Endothelial cell of umbilical vein (primary cell): ENCODE results near the gene LZIC. TPM values are rescaled to one million over a fixed set of nuclear protein-coding genes. Genes with fewer than 3 reads are reported as not detected.
A peak's percentile ranks its signal among the peaks of the same experiment; 100 is the strongest.

Experiments used
- BruUV-seq: library from RNA; stranded (reverse); fragments of 400-500 nt; replicated peaks from 2 replicates; lab custom pipeline; 2021; lab: Mats Ljungman, UMichigan
- CTCF ChIA-PET: fragments of 300-600, 350-600 bp; sonication (Branson Sonifier 250); formaldehyde crosslinking; loops from one replicate; lab custom pipeline; 2021; ENCODE audit warnings: antibody characterized with exemption, inconsistent platforms; lab: Charles Lee
- POLR2A ChIA-PET: fragments of 300-600, 350-600 bp; sonication (Branson Sonifier 250); formaldehyde crosslinking; loops from one replicate; lab custom pipeline; 2021; ENCODE audit warnings: antibody characterized with exemption, inconsistent platforms; lab: Charles Lee
- DNase-seq: peaks from one replicate; pipeline ENCODE4 v3.0.0-alpha.2; 2011; ENCODE audit warnings: low read depth, low spot score
- FAIRE-seq: peaks from 2 replicates; lab custom pipeline; 2011; peaks lifted over from hg19 to GRCh38; lab: Jason Lieb, UNC
- H2AFZ ChIP-seq: 2 replicates; pipeline ENCODE4 v1.6.0; 2012; ENCODE audit warnings: low read depth, low read length, control low read depth, inconsistent platforms
- H3K27ac ChIP-seq: 2 replicates; pipeline ENCODE4 v1.5.1; 2011; ENCODE audit warnings: low read depth, mild to moderate bottlenecking, control low read depth, low read length, moderate library complexity; ENCODE audit not compliant: insufficient read depth
- H3K27me3 ChIP-seq, 2 experiments: 2 replicates each; pipeline versions ENCODE4 v1.6.0 to v1.6.1; 2011; ENCODE audit warnings: low read length in 2 of 2, mixed read lengths in 1 of 2; ENCODE audit not compliant: control insufficient read depth in 2 of 2, insufficient read depth in 2 of 2
- H3K36me3 ChIP-seq, 2 experiments: 2 replicates in 1 of 2; 3 replicates in 1 of 2; pipeline ENCODE4 v1.5.1; 2011; ENCODE audit warnings: low read length in 2 of 2, mild to moderate bottlenecking in 1 of 2, moderate library complexity in 1 of 2; ENCODE audit not compliant: control insufficient read depth in 2 of 2, insufficient read depth in 2 of 2; ENCODE audit errors: extremely low read depth in 1 of 2
- H3K4me1 ChIP-seq: 3 replicates; pipeline ENCODE4 v1.5.1; 2011; ENCODE audit warnings: mild to moderate bottlenecking, low read length; ENCODE audit not compliant: control insufficient read depth, insufficient read depth; ENCODE audit errors: extremely low read depth
- H3K4me2 ChIP-seq: 2 replicates; pipeline ENCODE4 v1.6.1; 2011; ENCODE audit warnings: low read length, control low read depth, mixed read lengths; ENCODE audit not compliant: insufficient read depth
- H3K4me3 ChIP-seq, 3 experiments: fragments of 200-600 bp in 1 of 3; sonication (generic), shearing (Covaris generic) in 1 of 3; replicated peaks in 1 of 3; 2 replicates each; pipeline ENCODE4 v1.5.1; 2011 to 2016; ENCODE audit warnings: control low read depth in 3 of 3, low read length in 3 of 3, mild to moderate bottlenecking in 2 of 3, inconsistent platforms in 1 of 3, low read depth in 1 of 3, moderate library complexity in 1 of 3; ENCODE audit not compliant: insufficient read depth in 1 of 3
- H3K79me2 ChIP-seq: 2 replicates; pipeline ENCODE4 v1.6.0; 2012; ENCODE audit warnings: low read length, inconsistent platforms; ENCODE audit not compliant: control insufficient read depth, insufficient read depth
- H3K9ac ChIP-seq: replicated peaks from 2 replicates; pipeline ENCODE3; 2011; ENCODE audit warnings: low read length, control low read depth; ENCODE audit not compliant: insufficient read depth; ENCODE audit errors: extremely low read depth
- H3K9me1 ChIP-seq: replicated peaks from 3 replicates; pipeline ENCODE4 v1.6.0; 2011; ENCODE audit warnings: mild to moderate bottlenecking, low read length; ENCODE audit not compliant: control insufficient read depth, insufficient read depth; ENCODE audit errors: extremely low read depth
- H3K9me3 ChIP-seq: replicated peaks from 2 replicates; pipeline ENCODE4 v1.5.1; 2012; ENCODE audit warnings: low read length, inconsistent platforms; ENCODE audit not compliant: control insufficient read depth, insufficient read depth
- H4K20me1 ChIP-seq: replicated peaks from 2 replicates; pipeline ENCODE3; 2011; ENCODE audit warnings: mild to moderate bottlenecking, low read length; ENCODE audit not compliant: control insufficient read depth, insufficient read depth; ENCODE audit errors: extremely low read depth
- EZH2 ChIP-seq: IDR thresholded peaks from 2 replicates; pipeline ENCODE4 v1.6.1; 2012; ENCODE audit warnings: borderline replicate concordance, low read depth, mild to moderate bottlenecking, moderate library complexity, low read length, inconsistent platforms; ENCODE audit not compliant: severe bottlenecking
- FOS ChIP-seq: IDR thresholded peaks from 2 replicates; pipeline ENCODE4 v1.6.1; 2011; ENCODE audit warnings: mild to moderate bottlenecking, low read length, moderate library complexity, borderline replicate concordance; ENCODE audit not compliant: insufficient read depth
- GATA2 ChIP-seq: IDR thresholded peaks from 2 replicates; pipeline ENCODE4 v1.7.0; 2011; ENCODE audit warnings: low read depth, mild to moderate bottlenecking, moderate library complexity, mixed read lengths, low read length; ENCODE audit not compliant: insufficient read length, insufficient read depth
- JUN ChIP-seq: IDR thresholded peaks from 2 replicates; pipeline ENCODE4 v1.6.1; 2011; ENCODE audit warnings: borderline replicate concordance, low read depth; ENCODE audit not compliant: insufficient read length, insufficient read depth
- MYC ChIP-seq: IDR thresholded peaks from one replicate; pipeline ENCODE4 v1.6.1; 2011; ENCODE audit warnings: mild to moderate bottlenecking, low read depth, low read length
- POLR2A ChIP-seq: IDR thresholded peaks from 2 replicates; pipeline ENCODE4 v1.6.1; 2012; ENCODE audit warnings: low read depth, mild to moderate bottlenecking, control low read depth, low read length
- POLR2AphosphoS5 ChIP-seq: IDR thresholded peaks from 2 replicates; pipeline ENCODE4 v1.6.1; 2012; ENCODE audit warnings: low read depth, mild to moderate bottlenecking, control low read depth, low read length, moderate library complexity; ENCODE audit not compliant: insufficient read depth
- dilution Hi-C: fragments of 300-500 bp; cut with MboI; formaldehyde crosslinking; loops from one replicate; pipeline ENCODE4 v1.15.0; 2019; ENCODE audit warnings: low sequenced_read_pairs; ENCODE audit not compliant: extremely low pct_ligation_motif_present
- intact Hi-C: fragments of 100-400 bp; cut with micrococcal nuclease; formaldehyde crosslinking; loops from one replicate; pipeline ENCODE4 v1.10.0; 2022
- polyA plus RNA-seq, 4 experiments: library from polyadenylated mRNA; depleted of rRNA in 3 of 4; stranded (reverse) in 3 of 4; unstranded in 1 of 4; fragments of >200 nt; gene quantifications; 2 replicates each; pipeline versions ENCODE4 v1.2.1 to v1.2.3, GENCODE V29; 2011 to 2012; ENCODE audit warnings: missing spikeins in 1 of 4
- total RNA-seq: library from RNA; stranded (reverse); gene quantifications from 2 replicates; pipeline ENCODE4 v1.2.3, GENCODE V29; 2021
- TF ChIP-seq, protein P1 (sequence below): IDR thresholded peaks from 2 replicates; pipeline ENCODE4 v1.6.1; 2011; ENCODE audit not compliant: insufficient read depth, insufficient read length
- TF ChIP-seq, protein P2 (sequence below), 2 donors: IDR thresholded peaks; 1 replicate in 1 of 2; 2 replicates in 1 of 2; pipeline ENCODE4 v1.5.1; 2011; ENCODE audit warnings: low read length in 2 of 2, mild to moderate bottlenecking in 2 of 2, moderate library complexity in 2 of 2, control low read depth in 1 of 2, inconsistent platforms in 1 of 2, low read depth in 1 of 2; ENCODE audit not compliant: insufficient read depth in 1 of 2; ENCODE audit errors: extremely low read depth in 1 of 2

Gene LZIC
- total and polyA plus RNA-seq, 2 donors (not counting 3 experiments of a cell fraction or from before 2014, with no cell fraction given): 3.7 to 23.4 TPM

DNA sequence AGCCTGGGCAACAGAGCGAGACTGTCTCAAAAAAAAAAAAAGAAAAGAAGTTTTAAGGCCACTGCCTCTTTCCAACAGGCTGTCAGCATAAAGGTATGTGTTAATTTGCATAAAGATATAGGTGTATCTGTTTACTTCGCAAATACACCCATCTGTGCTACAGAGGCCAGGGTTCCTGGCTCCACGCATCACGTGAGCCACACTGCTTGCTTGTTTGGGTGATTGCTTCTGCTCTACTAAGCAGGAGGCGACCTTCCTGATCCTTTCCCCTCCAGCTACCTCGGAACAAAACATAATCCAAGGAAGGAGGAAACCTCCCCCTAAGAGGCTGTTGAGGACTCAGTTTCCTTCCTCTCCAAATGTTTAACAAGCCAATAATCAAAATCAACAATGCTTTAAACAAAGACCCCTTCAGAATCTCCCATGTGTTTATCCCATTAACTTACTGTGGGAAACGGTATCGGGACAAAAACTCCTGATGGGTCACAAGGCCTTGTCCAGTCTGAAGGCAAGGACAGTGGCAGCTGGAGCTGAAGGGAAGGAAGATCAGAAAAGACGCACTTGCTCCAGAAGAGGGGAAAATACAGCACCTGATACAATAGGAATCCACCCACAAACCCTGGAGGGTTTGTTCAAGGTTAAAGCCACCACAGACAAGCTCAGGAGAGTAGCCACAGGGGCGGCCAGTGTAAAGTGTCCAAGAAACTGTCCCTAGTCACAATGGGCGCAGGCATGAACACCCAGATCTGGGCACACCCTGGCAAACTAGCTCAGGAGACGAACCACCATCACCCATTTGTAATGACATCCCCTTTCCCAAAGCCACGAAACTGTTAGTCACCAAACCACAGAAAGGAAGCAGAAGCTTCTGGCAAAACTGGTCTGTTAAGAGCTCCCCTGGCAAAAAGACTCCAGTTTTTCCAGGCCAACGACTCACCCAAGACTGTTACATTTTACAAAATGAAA lies 50.3 kb downstream of the LZIC start:
- ChIA-PET CTCF (interaction anchor here (1.1 to 4.8 kb wide), 6 partner anchors 18 to 142 kb away, joined by 4 to 29 read pairs (median 6); partner anchors contain the start of genes CTNNBIP1, LZIC and NMNAT1), POLR2A (interaction anchor here (0.6 to 1.2 kb wide), 2 partner anchors 18 to 51 kb away, joined by 3 to 4 read pairs; partner anchors contain the start of genes LZIC and NMNAT1)
- Histone ChIP-seq H3K4me3 (peak overlapping the region in 1 of 3 experiments; percentile 7), H3K27me3 (no peaks in the 10 kb centered on the region), H3K9me1 (no peaks in the 10 kb centered on the region), H3K27ac (peak overlapping the region; percentile 82), H2AFZ (peak overlapping the region; percentile 78), H3K9me3 (no peaks in the 10 kb centered on the region), H3K4me2 (peak overlapping the region; percentile 50), H3K79me2 (no peaks in the 10 kb centered on the region), H4K20me1 (no peaks in the 10 kb centered on the region), H3K4me1 (peaks cover 43% of the 10 kb centered on the region), H3K9ac (peak overlapping the region; percentile 5), H3K36me3 (no peaks in the 10 kb centered on the region)
- FAIRE-seq: peak; percentile 75
- TSS peak; percentile 28 for BruUV-seq
- peak; percentile 45 for TF ChIP-seq FOS
- TF ChIP-seq JUN: no peak
- TF ChIP-seq POLR2A: peak; percentile 15
- intact Hi-C loops: no loop called here
- peak; percentile 59 for DNase-seq
- dilution Hi-C loops: no loop called here

DNA sequence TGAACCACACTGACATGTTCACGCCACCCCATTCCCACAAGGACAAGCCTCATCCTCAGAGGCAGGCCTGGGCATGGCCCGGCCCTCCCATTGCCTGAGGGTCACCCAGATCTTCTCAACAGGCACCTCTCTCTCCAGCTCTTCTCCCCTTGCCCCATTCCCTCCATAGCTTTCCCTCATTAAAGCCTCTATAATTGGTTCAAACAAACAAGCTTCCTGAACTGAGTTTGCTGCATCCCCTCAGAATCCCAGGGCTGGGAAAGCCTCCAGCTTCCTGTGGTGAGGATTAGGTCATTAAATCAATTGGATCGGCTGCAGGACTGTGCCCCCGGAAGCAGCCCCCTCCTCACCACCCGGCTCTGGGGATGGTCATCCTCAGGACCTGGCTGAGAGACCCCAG lies 52.0 kb downstream of the LZIC start:
- intact Hi-C loops (loop anchor here (2.0 kb wide), 1 partner anchor 16 kb away; no protein-coding TSS in a partner anchor), dilution Hi-C loops (no loop called here)
- Histone ChIP-seq H2AFZ (no peak overlapping the region), H3K36me3 (no peaks in the 10 kb centered on the region), H3K4me1 (peaks cover 43% of the 10 kb centered on the region), H3K9me1 (no peaks in the 10 kb centered on the region), H3K27ac (peak overlapping the region; percentile 52), H3K79me2 (no peaks in the 10 kb centered on the region), H3K4me2 (peak overlapping the region; percentile 41), H3K4me3 (no peak overlapping the region), H3K9me3 (no peaks in the 10 kb centered on the region), H4K20me1 (no peaks in the 10 kb centered on the region), H3K27me3 (no peaks in the 10 kb centered on the region), H3K9ac (peak overlapping the region; percentile 12)
- ChIA-PET CTCF (interaction anchor here (1.3 to 4.8 kb wide), 6 partner anchors 10 to 59 kb away, joined by 4 to 29 read pairs (median 8); partner anchors contain the start of genes CTNNBIP1, LZIC and NMNAT1), POLR2A (no interaction called here)
- BruUV-seq: no TSS peak
- peak; percentile 42 for DNase-seq
- TF ChIP-seq, protein P1, sequence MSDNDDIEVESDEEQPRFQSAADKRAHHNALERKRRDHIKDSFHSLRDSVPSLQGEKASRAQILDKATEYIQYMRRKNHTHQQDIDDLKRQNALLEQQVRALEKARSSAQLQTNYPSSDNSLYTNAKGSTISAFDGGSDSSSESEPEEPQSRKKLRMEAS: no peak
- TF ChIP-seq EZH2 (no peak), JUN (no peak), MYC (no peak), GATA2 (no peak), FOS (no peak), POLR2AphosphoS5 (no peak), POLR2A (no peak)
- TF ChIP-seq, protein P2, sequence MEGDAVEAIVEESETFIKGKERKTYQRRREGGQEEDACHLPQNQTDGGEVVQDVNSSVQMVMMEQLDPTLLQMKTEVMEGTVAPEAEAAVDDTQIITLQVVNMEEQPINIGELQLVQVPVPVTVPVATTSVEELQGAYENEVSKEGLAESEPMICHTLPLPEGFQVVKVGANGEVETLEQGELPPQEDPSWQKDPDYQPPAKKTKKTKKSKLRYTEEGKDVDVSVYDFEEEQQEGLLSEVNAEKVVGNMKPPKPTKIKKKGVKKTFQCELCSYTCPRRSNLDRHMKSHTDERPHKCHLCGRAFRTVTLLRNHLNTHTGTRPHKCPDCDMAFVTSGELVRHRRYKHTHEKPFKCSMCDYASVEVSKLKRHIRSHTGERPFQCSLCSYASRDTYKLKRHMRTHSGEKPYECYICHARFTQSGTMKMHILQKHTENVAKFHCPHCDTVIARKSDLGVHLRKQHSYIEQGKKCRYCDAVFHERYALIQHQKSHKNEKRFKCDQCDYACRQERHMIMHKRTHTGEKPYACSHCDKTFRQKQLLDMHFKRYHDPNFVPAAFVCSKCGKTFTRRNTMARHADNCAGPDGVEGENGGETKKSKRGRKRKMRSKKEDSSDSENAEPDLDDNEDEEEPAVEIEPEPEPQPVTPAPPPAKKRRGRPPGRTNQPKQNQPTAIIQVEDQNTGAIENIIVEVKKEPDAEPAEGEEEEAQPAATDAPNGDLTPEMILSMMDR (IDR thresholded peaks at IDR 0.05; ENCODE audit: extremely low read depth in 1 of 2, insufficient read depth in 1 of 2, low read depth in 1 of 2, low read length in 2 of 2): no peak
- FAIRE-seq: peak; percentile 86
